Glutamatergic neuron (in vitro differentiated cells): ENCODE measurements around the gene GALNT9. TPM values are rescaled to one million over a fixed set of nuclear protein-coding genes. Genes with fewer than 3 reads are reported as not detected.

Experiments used
- DNase-seq: peaks from one replicate; pipeline ENCODE4 v3.0.0; 2022
- H3K27ac Mint-ChIP-seq: one replicate; pipeline ENCODE4 v1.8.0; 2020; ENCODE audit warnings: mild to moderate bottlenecking, mixed read lengths, inconsistent platforms; ENCODE audit not compliant: unreplicated experiment
- H3K27me3 Mint-ChIP-seq: one replicate; pipeline ENCODE4 v1.8.0; 2020; ENCODE audit warnings: mild to moderate bottlenecking, moderate library complexity, mixed read lengths, inconsistent platforms; ENCODE audit not compliant: unreplicated experiment
- H3K36me3 Mint-ChIP-seq: one replicate; pipeline ENCODE4 v1.8.0; 2020; ENCODE audit warnings: mild to moderate bottlenecking, mixed read lengths, inconsistent platforms; ENCODE audit not compliant: unreplicated experiment
- H3K4me1 Mint-ChIP-seq: one replicate; pipeline ENCODE4 v1.8.0; 2020; ENCODE audit warnings: mild to moderate bottlenecking, low read depth, mixed read lengths, inconsistent platforms; ENCODE audit not compliant: unreplicated experiment
- H3K4me3 Mint-ChIP-seq: one replicate; pipeline ENCODE4 v1.8.0; 2020; ENCODE audit warnings: mild to moderate bottlenecking, mixed read lengths, inconsistent platforms; ENCODE audit not compliant: unreplicated experiment
- H3K9me3 Mint-ChIP-seq: one replicate; pipeline ENCODE4 v1.8.0; 2020; ENCODE audit warnings: mild to moderate bottlenecking, moderate library complexity, mixed read lengths, inconsistent platforms; ENCODE audit not compliant: unreplicated experiment
- total RNA-seq: library from RNA; stranded (reverse); fragmentation: NEBNext Ultra II Directional; extraction: Animal tissue kit (Norgen Biotek cat#: 25700); gene quantifications from one replicate; pipeline ENCODE4 v1.2.1, GENCODE V29; 2021; ENCODE audit not compliant: unreplicated experiment
- TF ChIP-seq, protein P1 (sequence below): fragments of 200-600 bp; sonication (generic); IDR thresholded peaks from one replicate; pipeline ENCODE4 v1.5.0; 2021; ENCODE audit not compliant: partially characterized antibody, unreplicated experiment

GALNT9 gene
- total RNA-seq, 1 donor from 2014 or later = 13.7 TPM

DNA sequence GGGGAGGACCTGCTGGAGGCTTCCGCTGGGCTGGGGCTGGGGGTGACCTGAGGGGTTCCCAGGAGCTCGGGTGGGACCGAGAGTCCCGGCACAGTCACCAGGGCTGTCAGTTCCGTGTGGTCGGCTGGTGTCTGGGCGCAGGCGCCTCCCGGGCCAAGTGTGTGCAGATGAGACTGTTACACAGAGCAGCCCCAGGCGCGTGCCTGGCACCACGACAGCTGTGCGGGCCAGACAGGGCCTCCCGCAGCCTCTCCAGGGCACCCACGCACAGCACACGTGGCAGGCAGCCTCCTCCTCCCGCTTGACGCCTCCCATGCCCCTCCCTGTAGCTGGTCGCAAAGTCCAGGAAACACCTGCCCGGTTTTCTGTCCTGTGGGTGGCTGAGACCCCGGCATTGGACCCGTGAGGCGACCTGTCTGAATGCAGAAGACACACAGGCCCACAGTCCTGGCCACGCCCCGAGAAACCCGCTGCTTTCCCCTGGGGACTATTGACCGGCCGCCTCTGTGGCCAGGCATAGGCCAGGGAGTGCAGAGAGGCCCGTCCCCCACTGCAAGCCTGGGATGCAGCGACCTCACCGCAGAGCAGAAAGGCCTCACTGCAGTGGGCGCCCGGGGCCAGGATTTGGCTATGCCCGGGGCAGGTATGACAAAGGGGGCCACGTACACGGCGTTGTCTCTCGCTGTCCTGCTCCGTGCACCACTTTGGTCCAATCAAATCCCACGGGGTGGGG, 12.1 kb upstream of the GALNT9 start:
- Mint-ChIP-seq H3K36me3 (peaks cover 5% of the 10 kb centered on the region), H3K4me3 (no peak overlapping the region), H3K27ac (no peak overlapping the region), H3K9me3 (peaks cover 5% of the 10 kb centered on the region), H3K27me3 (peaks cover 7% of the 10 kb centered on the region), H3K4me1 (peaks cover 19% of the 10 kb centered on the region)
- DNase-seq = peak; percentile 68
- TF ChIP-seq, protein P1, sequence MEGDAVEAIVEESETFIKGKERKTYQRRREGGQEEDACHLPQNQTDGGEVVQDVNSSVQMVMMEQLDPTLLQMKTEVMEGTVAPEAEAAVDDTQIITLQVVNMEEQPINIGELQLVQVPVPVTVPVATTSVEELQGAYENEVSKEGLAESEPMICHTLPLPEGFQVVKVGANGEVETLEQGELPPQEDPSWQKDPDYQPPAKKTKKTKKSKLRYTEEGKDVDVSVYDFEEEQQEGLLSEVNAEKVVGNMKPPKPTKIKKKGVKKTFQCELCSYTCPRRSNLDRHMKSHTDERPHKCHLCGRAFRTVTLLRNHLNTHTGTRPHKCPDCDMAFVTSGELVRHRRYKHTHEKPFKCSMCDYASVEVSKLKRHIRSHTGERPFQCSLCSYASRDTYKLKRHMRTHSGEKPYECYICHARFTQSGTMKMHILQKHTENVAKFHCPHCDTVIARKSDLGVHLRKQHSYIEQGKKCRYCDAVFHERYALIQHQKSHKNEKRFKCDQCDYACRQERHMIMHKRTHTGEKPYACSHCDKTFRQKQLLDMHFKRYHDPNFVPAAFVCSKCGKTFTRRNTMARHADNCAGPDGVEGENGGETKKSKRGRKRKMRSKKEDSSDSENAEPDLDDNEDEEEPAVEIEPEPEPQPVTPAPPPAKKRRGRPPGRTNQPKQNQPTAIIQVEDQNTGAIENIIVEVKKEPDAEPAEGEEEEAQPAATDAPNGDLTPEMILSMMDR = no peak

DNA sequence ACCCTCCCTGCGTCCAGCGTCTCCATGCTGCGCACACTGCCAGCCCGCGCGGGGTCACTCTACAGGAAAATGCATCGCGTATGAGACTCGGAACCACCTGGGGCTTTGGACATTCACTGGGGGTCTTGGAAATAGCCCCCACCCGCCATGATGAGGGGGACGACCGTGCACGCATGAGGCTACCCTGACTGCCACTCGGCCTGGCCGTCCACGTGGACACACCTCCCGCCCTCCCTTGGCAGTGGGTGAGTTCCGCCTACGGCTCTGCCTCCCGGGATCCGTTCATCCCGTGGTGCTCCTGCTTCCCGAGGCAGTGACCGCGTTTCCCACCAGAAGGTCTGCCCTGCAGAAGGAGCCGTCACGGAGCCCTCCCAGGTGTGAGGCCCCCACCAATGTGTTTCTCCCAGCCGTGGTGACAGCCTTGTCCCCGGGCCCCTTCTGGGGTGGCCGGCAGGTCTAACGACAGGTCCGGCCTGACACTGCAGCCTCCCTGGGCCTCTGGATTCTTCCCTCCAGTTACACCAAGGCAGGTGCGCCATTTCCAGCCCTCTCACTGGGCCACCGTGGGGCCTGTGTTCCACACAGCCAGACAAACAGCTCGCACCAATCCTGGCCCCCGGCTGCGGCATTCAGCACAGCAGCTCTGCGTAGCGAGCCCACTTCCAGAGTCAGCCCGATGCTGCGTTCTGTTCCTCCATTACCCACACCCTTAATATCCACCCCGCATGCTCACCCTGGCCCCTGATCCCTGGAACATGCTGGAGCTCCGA, 11.1 kb upstream of the GALNT9 start:
- Mint-ChIP-seq H3K4me3 (peak overlapping the region; percentile 25), H3K4me1 (peaks cover 17% of the 10 kb centered on the region), H3K9me3 (peaks cover 5% of the 10 kb centered on the region), H3K36me3 (peaks cover 5% of the 10 kb centered on the region), H3K27me3 (peaks cover 8% of the 10 kb centered on the region), H3K27ac (no peak overlapping the region)
- no peak for DNase-seq
- TF ChIP-seq, protein P1 = no peak

DNA sequence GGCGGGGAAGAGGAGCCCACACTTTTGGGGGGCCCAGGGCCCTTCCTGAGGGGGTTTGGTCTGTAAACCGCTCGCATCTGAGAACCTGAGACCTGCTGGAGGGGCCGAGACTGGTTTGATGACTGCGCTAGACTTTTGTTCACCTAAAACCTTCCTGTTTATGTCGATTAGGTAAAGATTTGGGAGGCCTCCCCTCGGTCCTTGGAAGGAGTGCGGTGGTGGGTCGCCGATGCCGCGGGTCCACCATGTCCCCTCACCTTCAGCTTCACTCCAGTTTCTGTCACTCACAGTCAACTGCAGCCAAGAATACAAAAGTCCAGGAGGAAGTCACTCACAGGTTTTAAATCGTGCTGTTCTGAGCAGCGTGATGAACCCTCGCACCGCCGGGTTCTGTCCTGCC, 10.5 kb upstream of the GALNT9 start:
- Mint-ChIP-seq H3K27me3 (peaks cover 8% of the 10 kb centered on the region), H3K9me3 (peaks cover 5% of the 10 kb centered on the region), H3K4me3 (no peak overlapping the region), H3K27ac (no peak overlapping the region), H3K4me1 (peaks cover 17% of the 10 kb centered on the region), H3K36me3 (peaks cover 5% of the 10 kb centered on the region)
- DNase-seq = no peak
- TF ChIP-seq, protein P1 = no peak

DNA sequence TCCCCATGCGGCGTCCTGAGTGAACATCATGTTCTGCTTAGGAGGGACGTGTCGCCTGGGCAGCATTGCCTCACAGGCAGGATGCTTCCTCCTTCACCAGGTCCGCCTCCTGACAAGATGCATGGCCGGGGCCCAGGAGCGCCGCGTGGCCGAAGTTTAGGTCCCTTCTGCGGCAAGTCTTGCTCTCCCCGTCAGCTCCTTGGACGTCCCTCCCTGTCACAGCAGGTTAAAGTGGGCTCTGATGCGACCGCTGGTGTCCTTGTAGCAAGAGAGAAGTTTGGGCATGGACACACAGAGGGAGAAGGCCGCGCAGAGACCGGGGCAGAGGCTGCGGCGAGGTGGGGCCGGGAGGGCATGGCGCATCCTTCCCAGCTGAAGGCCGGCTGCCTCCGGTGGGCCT, 9.4 kb upstream of the GALNT9 start:
- TF ChIP-seq, protein P1 = no peak
- Mint-ChIP-seq H3K27ac (no peak overlapping the region), H3K36me3 (peaks cover 5% of the 10 kb centered on the region), H3K27me3 (peaks cover 6% of the 10 kb centered on the region), H3K4me1 (peaks cover 11% of the 10 kb centered on the region), H3K4me3 (no peak overlapping the region), H3K9me3 (peaks cover 6% of the 10 kb centered on the region)
- DNase-seq = no peak

DNA sequence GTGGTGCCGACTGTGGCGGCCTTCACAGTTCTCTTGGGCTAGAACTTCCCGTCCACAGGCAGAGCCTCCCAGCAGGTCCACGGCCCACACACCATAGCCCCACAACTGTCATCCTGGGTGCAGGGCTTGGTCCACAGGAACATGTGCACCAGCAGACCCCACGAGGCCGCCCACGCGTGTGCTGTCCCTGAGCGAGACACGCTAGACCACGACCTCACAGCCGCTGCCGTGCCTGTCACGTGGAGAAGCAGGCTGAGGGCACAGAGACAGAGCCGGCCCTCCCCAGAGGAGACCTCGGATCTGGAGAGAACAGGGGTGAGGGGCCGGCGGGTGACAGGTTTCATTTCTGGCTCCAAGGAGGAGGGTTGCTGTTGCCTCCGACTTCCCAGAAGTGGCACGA, 8.9 kb upstream of the GALNT9 start:
- H3K27me3 Mint-ChIP-seq = peaks cover 6% of the 10 kb centered on the region
- TF ChIP-seq, protein P1 = no peak
- H3K27ac Mint-ChIP-seq = no peak overlapping the region
- no peak overlapping the region for H3K4me3 Mint-ChIP-seq
- peaks cover 8% of the 10 kb centered on the region for H3K4me1 Mint-ChIP-seq
- no peak for DNase-seq
- peaks cover 5% of the 10 kb centered on the region for H3K36me3 Mint-ChIP-seq
- peaks cover 8% of the 10 kb centered on the region for H3K9me3 Mint-ChIP-seq
